HG02970 (cell line): Measurements from ENCODE around the gene KRTAP10-7.
"Not testable (repeated sequence)": the region's sequence is repeated elsewhere in the genome, so short reads cannot be mapped to it uniquely, and the experiment has no call there.

Experiments
- ATAC-seq: cut with Tn5 transposase; IDR thresholded peaks from one replicate; pipeline ENCODE4 v1.9.1; 2021; ENCODE audit warnings: mild to moderate bottlenecking, moderate library complexity, moderate number of reproducible peaks; ENCODE audit not compliant: unreplicated experiment, low FRiP score

KRTAP10-7 gene

GRCh38 chr21:44627831-44628233 lies 27.4 kb downstream of the KRTAP10-7 start:
- ATAC-seq, result not testable (repeated sequence)

DNA sequence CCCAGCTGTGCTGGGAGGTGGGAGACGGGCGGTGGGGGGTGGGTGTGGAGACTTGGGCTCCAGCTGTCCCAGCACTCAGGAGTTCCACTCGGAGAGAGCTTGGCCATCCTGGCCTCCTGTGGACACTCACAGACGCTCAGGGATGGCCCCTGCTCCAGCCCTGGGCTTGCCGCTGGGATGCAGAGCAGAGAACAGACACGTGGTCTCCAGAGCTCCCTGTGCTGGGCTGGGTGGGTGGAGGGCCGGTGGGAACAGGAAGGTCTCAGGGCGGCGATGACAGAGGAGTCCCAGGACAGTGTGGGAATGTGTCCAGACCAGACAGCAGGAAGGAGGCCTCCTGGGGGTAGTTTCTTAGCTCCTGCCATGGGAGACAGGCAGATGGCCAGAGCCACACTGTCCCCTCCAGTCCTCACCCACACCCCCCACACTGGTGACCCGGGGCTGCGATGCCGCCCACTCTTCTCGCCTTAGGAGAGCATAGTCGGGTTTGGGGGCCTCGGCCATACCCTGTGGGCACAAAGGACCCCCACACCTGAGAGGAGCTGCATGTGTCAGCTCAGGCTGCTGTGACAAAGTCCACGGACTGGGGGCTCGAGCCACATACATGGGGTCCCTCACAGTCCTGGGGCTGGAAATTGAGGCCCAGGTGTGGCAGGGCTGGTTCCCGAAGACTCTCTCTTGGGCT lies 28.5 kb downstream of the KRTAP10-7 start:
- ATAC-seq, result no peak

DNA sequence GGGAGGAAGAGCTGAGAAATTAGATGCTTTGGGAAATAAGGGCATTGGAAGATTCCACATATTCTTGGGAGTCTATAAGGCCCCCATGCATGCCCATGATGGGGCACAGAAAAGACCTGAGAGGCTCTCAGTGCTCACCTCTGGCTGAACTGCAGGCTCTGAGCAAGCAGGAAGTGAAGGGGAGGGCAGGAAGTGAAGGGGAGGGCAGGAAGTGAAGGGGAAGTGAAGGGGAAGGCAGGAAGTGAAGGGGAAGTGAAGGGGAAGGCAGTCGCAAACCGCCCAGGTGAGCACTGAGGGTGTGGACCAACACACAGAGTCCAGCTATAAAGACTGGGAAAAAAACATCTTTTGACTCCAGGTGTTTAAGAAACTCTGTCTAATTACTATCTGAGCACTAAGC lies 30.0 kb downstream of the KRTAP10-7 start:
- no peak for ATAC-seq

- ATAC-seq, result no peak
Observed at GRCh38 chr21:44632067-44632466, 31.7 kb downstream of the KRTAP10-7 start.

DNA sequence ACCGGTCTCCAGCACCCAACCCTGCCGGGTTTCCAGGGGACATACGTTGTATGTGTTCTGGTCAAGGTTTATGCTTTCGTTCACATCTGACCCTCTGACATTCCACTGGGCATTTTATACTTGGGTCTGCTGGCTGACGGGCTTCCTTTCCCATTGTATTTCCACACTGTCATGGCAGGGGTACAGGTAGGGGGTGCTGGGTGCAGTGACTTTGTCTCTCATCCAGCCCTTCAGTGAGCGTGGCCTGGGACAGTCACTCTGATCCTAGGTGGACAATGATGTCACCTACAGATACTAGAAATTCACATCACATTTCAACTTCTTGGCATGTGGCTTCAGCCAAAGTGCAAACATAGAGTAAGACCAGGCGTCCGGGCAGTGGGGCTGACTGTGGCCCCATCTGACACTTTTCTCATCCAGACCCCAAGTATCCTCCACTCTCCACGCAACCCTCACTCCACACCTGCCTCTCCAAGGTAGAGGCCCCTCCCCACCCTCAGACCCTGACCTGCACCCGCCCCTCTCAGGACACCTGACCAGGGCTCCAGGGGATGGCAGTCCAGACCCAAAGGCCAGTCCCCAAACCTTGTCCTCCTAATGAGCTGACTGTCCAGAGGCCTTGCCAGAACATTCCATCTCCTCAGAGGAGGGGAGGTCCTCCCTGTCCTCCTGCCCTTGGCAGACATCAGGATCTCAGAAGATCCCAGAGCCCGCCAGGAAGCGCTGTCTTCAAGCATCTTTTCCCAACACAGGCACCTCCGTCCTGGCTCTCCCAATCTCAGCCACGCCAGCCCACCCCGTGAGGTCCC lies 36.0 kb downstream of the KRTAP10-7 start:
- ATAC-seq, result no peak

DNA sequence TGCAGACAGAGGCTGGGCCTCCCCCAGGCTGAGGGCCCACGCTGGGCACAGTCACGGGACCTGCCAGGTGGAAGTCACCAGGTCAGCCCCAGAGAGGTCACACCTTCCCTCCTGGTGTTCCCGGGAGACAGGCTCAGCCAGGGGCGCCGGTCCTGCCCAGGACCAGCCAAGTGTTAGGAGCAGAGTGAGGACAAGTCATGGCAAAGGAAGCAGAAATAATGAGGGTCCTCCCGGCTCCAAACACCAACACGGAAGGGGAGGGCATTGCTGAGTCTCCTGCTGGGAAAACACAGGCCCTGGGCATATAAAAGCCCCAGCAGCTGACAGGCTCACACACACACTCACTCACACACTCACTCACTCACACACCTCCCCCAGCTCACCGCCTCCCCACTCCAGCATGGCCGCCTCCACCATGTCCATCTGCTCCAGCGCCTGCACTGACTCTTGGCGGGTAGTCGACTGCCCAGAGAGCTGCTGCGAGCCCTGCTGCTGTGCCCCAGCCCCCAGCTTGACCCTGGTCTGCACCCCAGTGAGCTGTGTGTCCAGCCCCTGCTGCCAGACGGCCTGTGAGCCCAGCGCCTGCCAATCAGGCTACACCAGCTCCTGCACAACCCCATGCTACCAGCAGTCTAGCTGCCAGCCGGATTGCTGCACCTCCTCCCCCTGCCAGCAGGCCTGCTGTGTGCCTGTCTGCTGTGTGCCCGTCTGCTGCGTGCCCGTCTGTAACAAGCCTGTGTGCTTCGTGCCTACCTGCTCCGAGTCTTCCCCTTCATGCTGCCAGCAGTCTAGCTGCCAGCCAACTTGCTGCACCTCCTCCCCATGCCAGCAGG lies 36.8 kb downstream of the KRTAP10-7 start, which contains the start of gene KRTAP10-10:
Gene KRTAP10-10 (plus strand): TSS at position 339 of the 833 bp plus-strand sequence. CDS start 62 bp downstream, at position 401.
- no peak for ATAC-seq

DNA sequence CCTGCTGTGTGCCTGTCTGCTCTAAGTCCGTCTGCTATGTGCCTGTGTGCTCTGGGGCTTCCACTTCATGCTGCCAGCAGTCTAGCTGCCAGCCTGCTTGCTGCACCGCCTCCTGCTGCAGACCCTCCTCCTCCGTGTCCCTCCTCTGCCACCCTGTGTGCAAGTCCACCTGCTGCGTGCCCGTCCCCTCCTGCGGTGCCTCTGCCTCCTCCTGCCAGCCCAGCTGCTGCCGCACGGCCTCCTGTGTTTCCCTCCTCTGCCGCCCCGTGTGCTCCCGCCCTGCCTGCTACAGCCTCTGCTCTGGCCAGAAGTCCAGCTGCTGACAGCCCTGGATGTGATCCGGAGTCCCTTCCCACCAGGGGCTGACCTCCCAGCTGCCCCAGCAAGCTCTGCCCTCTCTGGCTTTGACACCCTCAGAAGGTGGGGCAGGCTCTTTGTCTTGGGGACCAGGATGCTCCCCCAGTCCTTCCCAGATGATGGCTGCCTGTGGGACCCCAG lies 37.5 kb downstream of the KRTAP10-7 start:
- not testable (repeated sequence) for ATAC-seq

DNA sequence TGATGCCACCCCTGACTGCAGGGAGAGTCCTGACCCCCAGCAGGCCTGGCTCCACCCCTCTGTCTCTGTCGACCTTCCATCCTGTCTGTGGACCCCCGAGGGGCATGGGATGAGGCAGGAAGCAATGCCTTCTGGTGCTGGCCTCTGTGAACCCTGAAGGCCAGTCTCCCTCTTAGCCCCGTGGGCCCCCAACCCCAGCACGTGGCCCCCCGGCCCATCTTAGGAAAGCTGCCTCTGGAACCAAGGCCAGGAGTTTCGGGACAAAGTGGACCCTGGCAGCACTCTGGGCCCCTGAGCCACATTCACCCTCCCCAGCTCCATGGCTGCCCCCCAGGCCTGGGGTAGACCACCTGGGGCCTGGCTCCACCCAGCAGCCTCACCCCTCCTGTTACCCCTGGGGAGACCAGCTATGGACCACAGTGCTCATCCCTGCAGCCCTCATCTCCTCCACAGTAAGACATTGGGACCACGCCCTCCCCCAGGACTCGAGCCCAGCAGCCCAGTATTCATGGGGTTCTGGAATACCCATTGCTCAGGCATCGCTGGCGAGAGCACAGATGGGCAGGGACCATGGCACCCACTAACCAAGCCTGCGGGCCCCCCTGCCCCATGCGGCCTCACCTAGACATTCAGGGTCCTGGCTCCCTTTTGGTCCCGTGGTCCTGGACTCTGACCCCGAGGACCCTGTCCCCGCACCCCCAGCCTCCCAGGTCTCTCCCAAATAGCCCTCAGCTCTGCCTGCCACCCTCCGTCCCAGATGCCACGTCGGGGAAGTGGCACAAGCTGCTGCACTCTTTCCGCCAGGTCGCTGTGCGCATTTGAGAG lies 38.3 kb downstream of the KRTAP10-7 start:
- ATAC-seq, result not testable (repeated sequence)

DNA sequence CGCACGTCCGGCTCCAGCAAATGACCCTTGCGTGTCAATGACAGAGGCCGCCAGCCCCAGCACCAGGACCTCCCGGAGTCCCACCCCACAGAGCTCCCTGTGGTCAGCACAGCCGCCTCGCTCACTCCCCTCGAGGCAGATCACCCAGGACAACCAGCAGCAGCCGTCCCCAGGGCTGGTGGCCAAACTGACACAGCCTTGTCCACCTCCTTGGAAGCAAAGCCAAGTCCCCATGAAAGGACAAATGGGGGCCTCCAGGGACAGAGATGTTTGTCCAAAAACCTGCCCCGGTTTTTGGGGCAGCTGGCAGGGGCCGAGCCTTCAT lies 38.9 kb downstream of the KRTAP10-7 start:
- ATAC-seq, result no peak

DNA sequence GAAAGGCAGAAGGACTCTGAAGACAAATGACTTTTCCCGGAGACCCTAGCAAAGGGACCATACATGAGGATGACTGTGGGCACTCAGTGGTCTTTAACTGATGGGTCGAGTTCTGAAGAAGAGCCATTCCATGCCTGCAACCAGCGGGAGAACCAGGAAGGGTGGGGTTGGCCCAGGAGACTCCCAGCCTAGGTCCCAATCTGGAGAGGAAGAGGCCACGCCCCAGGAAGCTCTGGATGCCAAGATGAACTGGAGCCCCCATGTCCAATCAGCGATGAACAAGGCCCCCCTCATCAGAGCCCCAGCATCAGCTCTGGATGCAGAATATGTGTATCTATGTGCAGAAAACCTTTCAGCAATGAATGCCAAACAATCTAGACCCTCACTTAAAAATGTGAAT lies 40.4 kb downstream of the KRTAP10-7 start:
- ATAC-seq, result no peak

GRCh38 chr21:44643741-44644310 lies 43.4 kb downstream of the KRTAP10-7 start:
- no peak for ATAC-seq

GRCh38 chr21:44644878-44645277 lies 44.5 kb downstream of the KRTAP10-7 start:
- no peak for ATAC-seq

GRCh38 chr21:44646366-44647221 lies 46.2 kb downstream of the KRTAP10-7 start, which contains the start of gene KRTAP10-11:
Gene KRTAP10-11 (plus strand): TSS chr21:44646414. CDS start chr21:44646459, 45 bp downstream.
- ATAC-seq, result not testable (repeated sequence)

DNA sequence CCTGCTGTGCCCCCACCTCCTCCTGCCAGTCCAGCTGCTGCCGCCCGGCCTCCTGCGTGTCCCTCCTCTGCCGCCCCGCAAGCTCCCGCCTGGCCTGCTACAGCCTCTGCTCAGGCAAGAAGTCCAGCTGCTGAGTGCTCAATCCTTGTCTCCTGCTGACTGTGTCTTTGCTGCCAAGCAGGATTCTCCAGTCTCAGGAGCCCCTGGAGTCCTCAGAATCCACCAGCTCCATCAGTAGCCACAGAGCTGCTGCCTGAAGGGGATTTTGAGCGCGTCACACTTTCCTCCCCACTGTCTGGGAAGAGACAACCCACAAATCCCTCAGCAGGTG lies 46.8 kb downstream of the KRTAP10-7 start:
- ATAC-seq, result no peak

- ATAC-seq, result no peak
Observed at GRCh38 chr21:44648557-44649311, 48.3 kb downstream of the KRTAP10-7 start.

GRCh38 chr21:44649521-44650100 lies 49.2 kb downstream of the KRTAP10-7 start:
- no peak for ATAC-seq

GRCh38 chr21:44650265-44650972 lies 50.0 kb downstream of the KRTAP10-7 start:
- no peak for ATAC-seq
